Measurements from ENCODE around the gene ARRB2.

- no peak for TF ChIP-seq GATA2 (IDR thresholded peaks at IDR 0.05; ENCODE audit: low read depth, low read length)
- TF ChIP-seq GATA3 (IDR thresholded peaks at IDR 0.05; ENCODE audit: low read depth, low read length), result no peak
Measured at GRCh38 chr17:4664230-4664629, 46.2 kb upstream of the ARRB2 start.

Measured in SH-SY5Y (cell line).